ENCODE data around the gene FILIP1L. TPM values are rescaled to one million over a fixed set of nuclear protein-coding genes. Genes with fewer than 3 reads are reported as not detected.

The FILIP1L gene
- total RNA-seq, 2 experiments from 2014 or later = not detected

GRCh38 chr3:99918715-99919114 is 195.6 kb downstream of the FILIP1L start:
- no peaks in the 10 kb centered on the region for H3K36me3 ChIP-seq (ENCODE audit: insufficient read depth, low read length)
- intact Hi-C loops (cut with micrococcal nuclease; ENCODE audit: unreplicated experiment) = no loop called here
- H2AFZ ChIP-seq (ENCODE audit: low read length) = no peak overlapping the region
- H3K4me1 ChIP-seq (ENCODE audit: insufficient read depth, low read length, poor library complexity, severe bottlenecking) = peaks cover 7% of the 10 kb centered on the region
- H3K27ac ChIP-seq (ENCODE audit: low read depth, low read length, poor library complexity, severe bottlenecking) = no peak overlapping the region
- no TSS peak for BruUV-seq (replicated peaks)
- no peaks in the 10 kb centered on the region for H3K79me2 ChIP-seq (ENCODE audit: insufficient read depth, low read depth, low read length)
- H3K9me2 ChIP-seq (ENCODE audit: insufficient read depth, low read length) = no peaks in the 10 kb centered on the region; the same call in 1 of the 2 replicates
- H3K4me2 ChIP-seq (ENCODE audit: low read length) = no peak overlapping the region
- TF ChIP-seq, protein P1, sequence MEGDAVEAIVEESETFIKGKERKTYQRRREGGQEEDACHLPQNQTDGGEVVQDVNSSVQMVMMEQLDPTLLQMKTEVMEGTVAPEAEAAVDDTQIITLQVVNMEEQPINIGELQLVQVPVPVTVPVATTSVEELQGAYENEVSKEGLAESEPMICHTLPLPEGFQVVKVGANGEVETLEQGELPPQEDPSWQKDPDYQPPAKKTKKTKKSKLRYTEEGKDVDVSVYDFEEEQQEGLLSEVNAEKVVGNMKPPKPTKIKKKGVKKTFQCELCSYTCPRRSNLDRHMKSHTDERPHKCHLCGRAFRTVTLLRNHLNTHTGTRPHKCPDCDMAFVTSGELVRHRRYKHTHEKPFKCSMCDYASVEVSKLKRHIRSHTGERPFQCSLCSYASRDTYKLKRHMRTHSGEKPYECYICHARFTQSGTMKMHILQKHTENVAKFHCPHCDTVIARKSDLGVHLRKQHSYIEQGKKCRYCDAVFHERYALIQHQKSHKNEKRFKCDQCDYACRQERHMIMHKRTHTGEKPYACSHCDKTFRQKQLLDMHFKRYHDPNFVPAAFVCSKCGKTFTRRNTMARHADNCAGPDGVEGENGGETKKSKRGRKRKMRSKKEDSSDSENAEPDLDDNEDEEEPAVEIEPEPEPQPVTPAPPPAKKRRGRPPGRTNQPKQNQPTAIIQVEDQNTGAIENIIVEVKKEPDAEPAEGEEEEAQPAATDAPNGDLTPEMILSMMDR (conservative IDR thresholded peaks at IDR 0.05; ENCODE audit: low read length) = no peak
- TF ChIP-seq EZH2phosphoT487 (IDR thresholded peaks at IDR 0.05; ENCODE audit: borderline replicate concordance, low read depth, low read length) = no peak
- H4K20me1 ChIP-seq (ENCODE audit: insufficient read depth, low read length) = 0 out of 2 replicates have a peak, but pooled peaks cover 5% of the 10 kb centered on the region
- ChIA-PET POLR2A (interaction anchor here (0.7 kb wide), 1 partner anchor 427 kb away, joined by 3 read pairs; no protein-coding TSS in a partner anchor), CTCF (ENCODE audit: unreplicated experiment) (no interaction called here)
- DNase-seq (ENCODE audit: low spot score) = no peak
- H3K4me3 ChIP-seq (ENCODE audit: low read depth, low read length, poor library complexity, severe bottlenecking) = no peak overlapping the region
- H3K9me3 ChIP-seq (ENCODE audit: low read length) = no peaks in the 10 kb centered on the region

GRCh38 chr3:99915906-99916432 is 198.3 kb downstream of the FILIP1L start:
- ChIA-PET POLR2A (no interaction called here), CTCF (ENCODE audit: unreplicated experiment) (interaction anchor here (0.6 kb wide), 1 partner anchor 1427 kb away, joined by 3 read pairs; no protein-coding TSS in a partner anchor)
- H3K4me3 ChIP-seq (ENCODE audit: low read depth, low read length, poor library complexity, severe bottlenecking) = no peak overlapping the region
- H3K4me2 ChIP-seq (ENCODE audit: low read length) = no peak overlapping the region
- H3K27ac ChIP-seq (ENCODE audit: low read depth, low read length, poor library complexity, severe bottlenecking) = no peak overlapping the region
- H3K79me2 ChIP-seq (ENCODE audit: insufficient read depth, low read depth, low read length) = no peaks in the 10 kb centered on the region
- DNase-seq (ENCODE audit: low spot score) = no peak
- H4K20me1 ChIP-seq (ENCODE audit: insufficient read depth, low read length) = 0 out of 2 replicates have a peak, but pooled peaks cover 5% of the 10 kb centered on the region
- no TSS peak for BruUV-seq (replicated peaks)
- TF ChIP-seq, protein P1 (conservative IDR thresholded peaks at IDR 0.05; ENCODE audit: low read length) = no peak
- no peak for TF ChIP-seq EZH2phosphoT487 (IDR thresholded peaks at IDR 0.05; ENCODE audit: borderline replicate concordance, low read depth, low read length)
- no peaks in the 10 kb centered on the region for H3K9me3 ChIP-seq (ENCODE audit: low read length)
- intact Hi-C loops (cut with micrococcal nuclease; ENCODE audit: unreplicated experiment) = no loop called here
- peaks cover 3% of the 10 kb centered on the region for H3K4me1 ChIP-seq (ENCODE audit: insufficient read depth, low read length, poor library complexity, severe bottlenecking)
- no peak overlapping the region for H2AFZ ChIP-seq (ENCODE audit: low read length)
- H3K9me2 ChIP-seq (ENCODE audit: insufficient read depth, low read length) = no peaks in the 10 kb centered on the region; the same call in 1 of the 2 replicates
- no peaks in the 10 kb centered on the region for H3K36me3 ChIP-seq (ENCODE audit: insufficient read depth, low read length)

DNA sequence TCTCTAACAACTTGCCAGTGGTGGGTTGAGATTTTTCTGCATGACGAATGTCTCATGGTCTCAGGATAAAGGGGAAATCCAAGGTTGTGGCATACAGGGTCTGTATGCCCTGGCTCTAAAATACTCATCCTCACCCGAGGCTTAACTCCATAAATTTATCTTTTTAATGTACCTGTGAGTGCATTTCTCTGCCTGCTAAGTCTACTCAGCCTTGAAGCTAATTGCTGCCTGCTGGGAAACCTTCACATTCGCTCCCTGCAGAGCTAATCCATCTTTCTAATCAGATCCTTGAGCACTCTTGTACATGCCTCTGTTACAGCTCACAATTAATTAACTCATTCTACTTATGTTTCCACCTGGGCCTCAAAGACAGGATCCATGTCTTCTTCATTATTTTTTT is 202.9 kb downstream of the FILIP1L start:
- no peaks in the 10 kb centered on the region for H3K79me2 ChIP-seq (ENCODE audit: insufficient read depth, low read depth, low read length)
- no peak overlapping the region for H3K4me2 ChIP-seq (ENCODE audit: low read length)
- H4K20me1 ChIP-seq (ENCODE audit: insufficient read depth, low read length) = no peaks in the 10 kb centered on the region
- no TSS peak for BruUV-seq (replicated peaks)
- TF ChIP-seq EZH2phosphoT487 (IDR thresholded peaks at IDR 0.05; ENCODE audit: borderline replicate concordance, low read depth, low read length) = no peak
- TF ChIP-seq, protein P1 (conservative IDR thresholded peaks at IDR 0.05; ENCODE audit: low read length) = no peak
- H3K4me3 ChIP-seq (ENCODE audit: low read depth, low read length, poor library complexity, severe bottlenecking) = no peak overlapping the region
- no peak for DNase-seq (ENCODE audit: low spot score)
- H3K27ac ChIP-seq (ENCODE audit: low read depth, low read length, poor library complexity, severe bottlenecking) = no peak overlapping the region
- ChIA-PET CTCF (ENCODE audit: unreplicated experiment) (no interaction called here), POLR2A (interaction anchor here (0.6 kb wide), 1 partner anchor 1793 kb away, joined by 3 read pairs; no protein-coding TSS in a partner anchor)
- H2AFZ ChIP-seq (ENCODE audit: low read length) = no peak overlapping the region
- intact Hi-C loops (cut with micrococcal nuclease; ENCODE audit: unreplicated experiment) = no loop called here
- no peaks in the 10 kb centered on the region for H3K4me1 ChIP-seq (ENCODE audit: insufficient read depth, low read length, poor library complexity, severe bottlenecking)
- H3K9me3 ChIP-seq (ENCODE audit: low read length) = no peaks in the 10 kb centered on the region
- H3K36me3 ChIP-seq (ENCODE audit: insufficient read depth, low read length) = no peaks in the 10 kb centered on the region
- H3K9me2 ChIP-seq (ENCODE audit: insufficient read depth, low read length) = no peaks in the 10 kb centered on the region
